ENCODE results near the gene SLC35E3. TPM values are rescaled to one million over a fixed set of nuclear protein-coding genes. Genes with fewer than 3 reads are reported as not detected.

Gene SLC35E3
- total and polyA plus RNA-seq, 3 donors from 2014 or later: 5.2 to 9.3 (median 7.1) TPM

- DNase-seq: no peak
- WGBS, 2 donors: 79 to 92% methylated on average over 2 of the region's 2 CpGs
- H3K9me3 ChIP-seq: no peaks in the 10 kb centered on the region
- no peaks in the 10 kb centered on the region for H3K4me1 ChIP-seq
- no peaks in the 10 kb centered on the region for H3K36me3 ChIP-seq (ENCODE audit: low read depth, missing control alignments)
- TF ChIP-seq CTCF (IDR thresholded peaks at IDR 0.05) (no peak), POLR2A (IDR thresholded peaks at IDR 0.05) (no peak)
- intact Hi-C loops (cut with DNase I; ENCODE audit: low total_unique reads): no loop called here
- no peaks in the 10 kb centered on the region for H3K27me3 ChIP-seq
- H3K4me3 ChIP-seq: no peak overlapping the region
- H3K27ac ChIP-seq: no peak overlapping the region
These were observed 20.7 kb downstream of the SLC35E3 start for GRCh38 chr12:68766646-68767045.

- no peaks in the 10 kb centered on the region for H3K9me3 ChIP-seq
- DNase-seq: no peak
- 91 to 93% methylated on average over 7 of the region's 7 CpGs for WGBS, 2 donors
- no peaks in the 10 kb centered on the region for H3K27me3 ChIP-seq
- no peaks in the 10 kb centered on the region for H3K4me1 ChIP-seq
- H3K4me3 ChIP-seq: no peak overlapping the region
- TF ChIP-seq POLR2A (IDR thresholded peaks at IDR 0.05): no peak
- TF ChIP-seq CTCF (IDR thresholded peaks at IDR 0.05): no peak
- no peaks in the 10 kb centered on the region for H3K36me3 ChIP-seq (ENCODE audit: low read depth, missing control alignments)
- no peak overlapping the region for H3K27ac ChIP-seq
- intact Hi-C loops (cut with DNase I; ENCODE audit: low total_unique reads): no loop called here
These were observed 21.2 kb downstream of the SLC35E3 start for GRCh38 chr12:68767191-68767590.

- Histone ChIP-seq H3K4me1 (no peaks in the 10 kb centered on the region), H3K27me3 (no peaks in the 10 kb centered on the region), H3K4me3 (no peak overlapping the region), H3K9me3 (no peaks in the 10 kb centered on the region), H3K36me3 (ENCODE audit: low read depth, missing control alignments) (no peaks in the 10 kb centered on the region), H3K27ac (no peak overlapping the region)
- WGBS, 2 donors: 88 to 92% methylated on average over 4 of the region's 4 CpGs
- no peak for DNase-seq
- TF ChIP-seq CTCF (IDR thresholded peaks at IDR 0.05) (no peak), POLR2A (IDR thresholded peaks at IDR 0.05) (no peak)
- intact Hi-C loops (cut with DNase I; ENCODE audit: low total_unique reads): no loop called here
These were observed 22.5 kb downstream of the SLC35E3 start for GRCh38 chr12:68768431-68768939.

GRCh38 chr12:68769941-68770340, 24.0 kb downstream of the SLC35E3 start:
- no peak for DNase-seq
- no peaks in the 10 kb centered on the region for H3K4me1 ChIP-seq
- TF ChIP-seq POLR2A (IDR thresholded peaks at IDR 0.05): no peak
- H3K4me3 ChIP-seq: no peak overlapping the region
- 83 to 85% methylated on average over 1 of the region's 1 CpG for WGBS, 2 donors
- no peaks in the 10 kb centered on the region for H3K27me3 ChIP-seq
- intact Hi-C loops (cut with DNase I; ENCODE audit: low total_unique reads): no loop called here
- H3K27ac ChIP-seq: no peak overlapping the region
- no peaks in the 10 kb centered on the region for H3K9me3 ChIP-seq
- no peaks in the 10 kb centered on the region for H3K36me3 ChIP-seq (ENCODE audit: low read depth, missing control alignments)

GRCh38 chr12:68771223-68771925, 25.4 kb downstream of the SLC35E3 start:
- WGBS, 2 donors: 86 to 87% methylated on average over 5 of the region's 5 CpGs
- Histone ChIP-seq H3K36me3 (ENCODE audit: low read depth, missing control alignments) (no peaks in the 10 kb centered on the region), H3K9me3 (no peaks in the 10 kb centered on the region), H3K4me1 (no peaks in the 10 kb centered on the region), H3K4me3 (no peak overlapping the region), H3K27ac (no peak overlapping the region), H3K27me3 (no peaks in the 10 kb centered on the region)
- intact Hi-C loops (cut with DNase I; ENCODE audit: low total_unique reads): no loop called here
- DNase-seq: no peak
- TF ChIP-seq CTCF (IDR thresholded peaks at IDR 0.05): no peak
- TF ChIP-seq POLR2A (IDR thresholded peaks at IDR 0.05): no peak

Measured in testis (tissue), 3 donors.